GM11168 (cell line): ENCODE results near the gene IFIT1B.
"Not testable (repeated sequence)": the region's sequence is repeated elsewhere in the genome, so short reads cannot be mapped to it uniquely, and the experiment has no call there.

Experiments
- in situ Hi-C: fragments of 300-500 bp; cut with MboI; formaldehyde crosslinking; loops from one replicate; pipeline ENCODE4 v1.12.0; 2022; ENCODE audit warnings: low sequenced_read_pairs; ENCODE audit not compliant: unreplicated experiment

Gene IFIT1B

GRCh38 chr10:89377705-89378637 lies at the start of gene IFIT1B:
Gene IFIT1B, plus strand, starts transcription at chr10:89378056. Its CDS starts 80 bp downstream, at chr10:89378136.
- in situ Hi-C loops, result loop anchor here (10.0 kb wide), 1 partner anchor 123 kb away; the partner anchor contains the start of gene LIPA

- in situ Hi-C loops, result no loop called here
Measured at GRCh38 chr10:89329151-89329550, 48.7 kb upstream of the IFIT1B start.

GRCh38 chr10:89330014-89330413 lies 47.8 kb upstream of the IFIT1B start:
- in situ Hi-C loops, result not testable (repeated sequence)

GRCh38 chr10:89330537-89331212 lies 47.2 kb upstream of the IFIT1B start:
- in situ Hi-C loops, result no loop called here

GRCh38 chr10:89331487-89332122 lies 46.3 kb upstream of the IFIT1B start:
- in situ Hi-C loops, result not testable (repeated sequence)

- in situ Hi-C loops, result no loop called here
Measured at GRCh38 chr10:89332123-89332633, 45.7 kb upstream of the IFIT1B start.

- in situ Hi-C loops, result no loop called here
Measured at GRCh38 chr10:89335226-89335625, 42.6 kb upstream of the IFIT1B start.

GRCh38 chr10:89336241-89336640 lies 41.6 kb upstream of the IFIT1B start:
- in situ Hi-C loops, result no loop called here

GRCh38 chr10:89337484-89337883 lies 40.4 kb upstream of the IFIT1B start:
- in situ Hi-C loops, result no loop called here

- in situ Hi-C loops, result no loop called here
Measured at GRCh38 chr10:89338713-89339112, 39.1 kb upstream of the IFIT1B start.

GRCh38 chr10:89339875-89340274 lies 38.0 kb upstream of the IFIT1B start:
- in situ Hi-C loops, result no loop called here

GRCh38 chr10:89341649-89342048 lies 36.2 kb upstream of the IFIT1B start:
- in situ Hi-C loops, result no loop called here

- in situ Hi-C loops, result no loop called here
Measured at GRCh38 chr10:89342206-89342958, 35.5 kb upstream of the IFIT1B start.

- in situ Hi-C loops, result no loop called here
Measured at GRCh38 chr10:89343089-89343767, 34.6 kb upstream of the IFIT1B start.

GRCh38 chr10:89344156-89344555 lies 33.7 kb upstream of the IFIT1B start:
- in situ Hi-C loops, result no loop called here

- in situ Hi-C loops, result no loop called here
Measured at GRCh38 chr10:89345367-89346000, 32.4 kb upstream of the IFIT1B start.

- in situ Hi-C loops, result no loop called here
Measured at GRCh38 chr10:89346405-89347254, 31.2 kb upstream of the IFIT1B start.
